T-helper 17 cell (primary cell): ENCODE results near the gene ASH1L. TPM values are rescaled to one million over a fixed set of nuclear protein-coding genes. Genes with fewer than 3 reads are reported as not detected.
"Not testable (repeated sequence)": the region's sequence is repeated elsewhere in the genome, so short reads cannot be mapped to it uniquely, and the experiment has no call there.

Source experiments
- ATAC-seq: fragments of 150-1000 bp; cut with Tn5 transposase; 2 replicates; pipeline ENCODE4 v1.10.0; 2021; ENCODE audit warnings: mild to moderate bottlenecking, moderate library complexity
- DNase-seq, 3 donors: peaks; one replicate each; pipeline versions ENCODE4 v3.0.0 to v3.0.0-alpha.2; 2020 to 2021
- H3K9me3 ChIP-seq: one replicate; pipeline ENCODE4 v1.7.0; 2013; ENCODE audit warnings: low read length, mild to moderate bottlenecking; ENCODE audit not compliant: control insufficient read depth, poor library complexity, severe bottlenecking
- H3K27ac Mint-ChIP-seq: one replicate; pipeline ENCODE4 v1.8.0; 2022; ENCODE audit warnings: mild to moderate bottlenecking, moderate library complexity, mixed read lengths
- H3K27me3 Mint-ChIP-seq: one replicate; pipeline ENCODE4 v1.8.0; 2022; ENCODE audit warnings: mixed read lengths
- H3K36me3 Mint-ChIP-seq: one replicate; pipeline ENCODE4 v1.8.0; 2022; ENCODE audit warnings: low read depth, mixed read lengths
- H3K4me1 Mint-ChIP-seq: one replicate; pipeline ENCODE4 v1.8.0; 2022; ENCODE audit warnings: mild to moderate bottlenecking, mixed read lengths
- H3K4me3 Mint-ChIP-seq: one replicate; pipeline ENCODE4 v1.8.0; 2022; ENCODE audit warnings: mild to moderate bottlenecking, moderate library complexity, mixed read lengths
- total RNA-seq, 4 donors: library from RNA in 2 of 4; stranded (reverse) in 2 of 4; gene quantifications; one replicate each; pipeline ENCODE4 v1.2.3 and lab custom pipeline; 2022 to 2026

ASH1L gene
- total RNA-seq, 2 donors from 2014 or later, result 75.5 to 84.6 TPM

- Mint-ChIP-seq H3K4me3 (no peak overlapping the region), H3K36me3 (peaks cover 4% of the 10 kb centered on the region), H3K27ac (no peak overlapping the region), H3K4me1 (peaks cover 4% of the 10 kb centered on the region), H3K27me3 (no peaks in the 10 kb centered on the region)
- no peaks in the 10 kb centered on the region for H3K9me3 ChIP-seq
- no peak for ATAC-seq
- no peak for DNase-seq
These were observed 111.4 kb downstream of the ASH1L start for GRCh38 chr1:155451199-155451598.

- H3K4me1 Mint-ChIP-seq, result peaks cover 13% of the 10 kb centered on the region
- not testable (repeated sequence) for H3K27me3 Mint-ChIP-seq, ATAC-seq, DNase-seq, H3K4me3 Mint-ChIP-seq, H3K36me3 Mint-ChIP-seq, H3K9me3 ChIP-seq
- peak overlapping the region; percentile 75 for H3K27ac Mint-ChIP-seq
These were observed 120.2 kb downstream of the ASH1L start for GRCh38 chr1:155442431-155442830.

- Mint-ChIP-seq H3K27ac (no peak overlapping the region), H3K36me3 (peaks cover 2% of the 10 kb centered on the region)
These were observed 125.2 kb downstream of the ASH1L start for GRCh38 chr1:155437405-155437804.

GRCh38 chr1:155433831-155434389 lies 128.7 kb downstream of the ASH1L start:
- H3K9me3 ChIP-seq, H3K4me3 Mint-ChIP-seq, H3K27ac Mint-ChIP-seq, ATAC-seq, DNase-seq, H3K36me3 Mint-ChIP-seq, H3K4me1 Mint-ChIP-seq, H3K27me3 Mint-ChIP-seq: not testable (repeated sequence)

More at GRCh38 chr1:155437405-155437804, 125.2 kb downstream of the ASH1L start:
- Mint-ChIP-seq H3K4me1 (peaks cover 5% of the 10 kb centered on the region), H3K4me3 (no peak overlapping the region), H3K27me3 (no peaks in the 10 kb centered on the region)
- no peak for ATAC-seq
- DNase-seq, result no peak
- no peaks in the 10 kb centered on the region for H3K9me3 ChIP-seq

GRCh38 chr1:155433128-155433830 lies 129.3 kb downstream of the ASH1L start:
- ATAC-seq, DNase-seq, H3K27me3 Mint-ChIP-seq, H3K9me3 ChIP-seq, H3K4me1 Mint-ChIP-seq, H3K36me3 Mint-ChIP-seq, H3K4me3 Mint-ChIP-seq, H3K27ac Mint-ChIP-seq: not testable (repeated sequence)

- no peak for ATAC-seq
- Mint-ChIP-seq H3K36me3 (no peaks in the 10 kb centered on the region), H3K27me3 (no peaks in the 10 kb centered on the region), H3K27ac (no peak overlapping the region), H3K4me1 (peaks cover 2% of the 10 kb centered on the region), H3K4me3 (no peak overlapping the region)
- H3K9me3 ChIP-seq, result no peaks in the 10 kb centered on the region
- no peak for DNase-seq
These were observed 138.5 kb downstream of the ASH1L start for GRCh38 chr1:155424091-155424490.

- Mint-ChIP-seq H3K4me3 (no peak overlapping the region), H3K27me3 (no peaks in the 10 kb centered on the region), H3K27ac (no peak overlapping the region), H3K36me3 (no peaks in the 10 kb centered on the region), H3K4me1 (peaks cover 8% of the 10 kb centered on the region)
- ATAC-seq (no peak), DNase-seq (no peak)
- H3K9me3 ChIP-seq, result no peaks in the 10 kb centered on the region
These were observed 141.8 kb downstream of the ASH1L start for GRCh38 chr1:155420788-155421187.

GRCh38 chr1:155411840-155412239 lies 150.8 kb downstream of the ASH1L start:
- not testable (repeated sequence) for H3K4me1 Mint-ChIP-seq, H3K4me3 Mint-ChIP-seq, ATAC-seq

GRCh38 chr1:155410931-155411330 lies 151.7 kb downstream of the ASH1L start:
- no peaks in the 10 kb centered on the region for H3K9me3 ChIP-seq
- Mint-ChIP-seq H3K4me1 (peaks cover 5% of the 10 kb centered on the region), H3K27ac (no peak overlapping the region), H3K36me3 (peaks cover 2% of the 10 kb centered on the region), H3K4me3 (no peak overlapping the region), H3K27me3 (no peaks in the 10 kb centered on the region)
- ATAC-seq (no peak), DNase-seq (no peak)

More at GRCh38 chr1:155411840-155412239, 150.8 kb downstream of the ASH1L start:
- H3K27ac Mint-ChIP-seq, result peak overlapping the region; percentile 56
- H3K36me3 Mint-ChIP-seq, DNase-seq, H3K9me3 ChIP-seq, H3K27me3 Mint-ChIP-seq: not testable (repeated sequence)

GRCh38 chr1:155396874-155397476 lies 165.6 kb downstream of the ASH1L start:
- H3K4me1 Mint-ChIP-seq, result peaks cover 9% of the 10 kb centered on the region
- peaks cover 7% of the 10 kb centered on the region for H3K36me3 Mint-ChIP-seq
- DNase-seq, result no peak

GRCh38 chr1:155392898-155393411 lies 169.6 kb downstream of the ASH1L start:
- DNase-seq, result no peak
- Mint-ChIP-seq H3K4me1 (peaks cover 3% of the 10 kb centered on the region), H3K27ac (no peak overlapping the region), H3K4me3 (no peak overlapping the region), H3K36me3 (peaks cover 5% of the 10 kb centered on the region), H3K27me3 (no peaks in the 10 kb centered on the region)
- H3K9me3 ChIP-seq, result no peaks in the 10 kb centered on the region
- no peak for ATAC-seq

More at GRCh38 chr1:155396874-155397476, 165.6 kb downstream of the ASH1L start:
- Mint-ChIP-seq H3K4me3 (no peak overlapping the region), H3K27me3 (no peaks in the 10 kb centered on the region), H3K27ac (no peak overlapping the region)
- H3K9me3 ChIP-seq, result no peaks in the 10 kb centered on the region
- no peak for ATAC-seq

- peaks cover 3% of the 10 kb centered on the region for H3K4me1 Mint-ChIP-seq
- peaks cover 5% of the 10 kb centered on the region for H3K36me3 Mint-ChIP-seq
- no peak overlapping the region for H3K27ac Mint-ChIP-seq
- DNase-seq (no peak), ATAC-seq (no peak)
- H3K4me3 Mint-ChIP-seq, result no peak overlapping the region
- no peaks in the 10 kb centered on the region for H3K27me3 Mint-ChIP-seq
- no peaks in the 10 kb centered on the region for H3K9me3 ChIP-seq
These were observed 172.8 kb downstream of the ASH1L start for GRCh38 chr1:155389826-155390225.

- not testable (repeated sequence) for H3K4me1 Mint-ChIP-seq, ATAC-seq, DNase-seq, H3K27me3 Mint-ChIP-seq, H3K27ac Mint-ChIP-seq, H3K36me3 Mint-ChIP-seq, H3K9me3 ChIP-seq, H3K4me3 Mint-ChIP-seq
These were observed 176.8 kb downstream of the ASH1L start for GRCh38 chr1:155385836-155386235.
